NCI-H2171 (cell line): ENCODE data around the gene CDC37L1.
"Not testable (repeated sequence)": the region's sequence is repeated elsewhere in the genome, so short reads cannot be mapped to it uniquely, and the experiment has no call there.

Experiments used
- DNase-seq: peaks from one replicate; lab custom pipeline; 2025; lab: John Stamatoyannopoulos, UW

The CDC37L1 gene

GRCh38 chr9:4754530-4754929 lies 75.2 kb downstream of the CDC37L1 start:
- not testable (repeated sequence) for DNase-seq

GRCh38 chr9:4755026-4755609 lies 75.7 kb downstream of the CDC37L1 start:
- DNase-seq, result no peak

- no peak for DNase-seq
Measured at GRCh38 chr9:4756420-4756819, 77.1 kb downstream of the CDC37L1 start.
